ENCODE data around the gene GGTLC3. TPM values are rescaled to one million over a fixed set of nuclear protein-coding genes. Genes with fewer than 3 reads are reported as not detected.
A peak's percentile ranks its signal among the peaks of the same experiment; 100 is the strongest.
"Not testable (repeated sequence)": the region's sequence is repeated elsewhere in the genome, so short reads cannot be mapped to it uniquely, and the experiment has no call there.

The GGTLC3 gene
- total RNA-seq, 1 donor from 2014 or later = not detected

DNA sequence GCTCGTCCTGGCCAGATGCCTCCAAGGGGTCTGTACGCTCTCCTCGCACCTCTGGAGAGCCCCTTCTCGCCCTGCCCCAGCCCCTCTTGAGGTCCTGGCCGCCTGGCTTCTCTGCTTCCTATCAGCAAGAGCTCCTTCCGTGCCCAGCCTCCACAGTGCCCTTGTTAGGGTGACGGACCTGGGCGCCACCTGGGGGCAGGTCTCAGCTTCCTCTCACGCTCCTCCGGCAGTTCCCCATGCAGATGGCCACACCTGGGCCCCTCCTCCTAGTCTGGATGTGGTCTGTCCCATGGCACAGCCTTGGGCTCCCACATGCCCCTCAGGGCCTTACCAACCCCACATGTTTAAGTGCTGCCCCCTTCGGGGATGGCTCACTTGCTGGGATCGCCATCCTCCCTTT, 16.4 kb upstream of the GGTLC3 start:
- intact Hi-C loops (cut with micrococcal nuclease); H3K27ac Mint-ChIP-seq; ATAC-seq (ENCODE audit: low read depth); CTCF ChIA-PET; POLR2A ChIA-PET; H3K4me1 Mint-ChIP-seq; H3K4me3 Mint-ChIP-seq; DNase-seq; H3K9me3 Mint-ChIP-seq; H3K27me3 Mint-ChIP-seq; H3K36me3 Mint-ChIP-seq (ENCODE audit: low read depth): not testable (repeated sequence)

DNA sequence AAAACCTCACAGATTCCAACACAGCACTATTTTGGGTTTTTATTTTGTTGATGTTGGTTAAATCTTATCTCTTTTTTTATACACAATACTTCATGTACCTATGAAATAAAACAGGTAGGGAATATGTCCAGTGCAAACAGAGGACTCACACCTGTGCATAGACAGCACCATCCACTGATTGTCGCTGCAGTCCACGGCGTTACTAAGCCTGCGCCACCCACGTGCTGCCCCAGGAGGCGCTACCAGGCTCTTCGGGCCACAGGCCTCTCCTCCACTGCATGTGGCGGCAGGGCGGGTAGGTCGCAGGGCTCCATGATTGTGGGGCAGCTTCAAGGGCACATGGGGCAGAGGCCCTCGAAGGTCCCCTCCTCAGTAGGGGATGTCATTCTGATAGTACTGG, 15.7 kb upstream of the GGTLC3 start:
- H3K27me3 Mint-ChIP-seq; H3K9me3 Mint-ChIP-seq; H3K4me1 Mint-ChIP-seq; ATAC-seq (ENCODE audit: low read depth); CTCF ChIA-PET; DNase-seq; H3K36me3 Mint-ChIP-seq (ENCODE audit: low read depth); H3K27ac Mint-ChIP-seq; POLR2A ChIA-PET; H3K4me3 Mint-ChIP-seq; intact Hi-C loops (cut with micrococcal nuclease): not testable (repeated sequence)

DNA sequence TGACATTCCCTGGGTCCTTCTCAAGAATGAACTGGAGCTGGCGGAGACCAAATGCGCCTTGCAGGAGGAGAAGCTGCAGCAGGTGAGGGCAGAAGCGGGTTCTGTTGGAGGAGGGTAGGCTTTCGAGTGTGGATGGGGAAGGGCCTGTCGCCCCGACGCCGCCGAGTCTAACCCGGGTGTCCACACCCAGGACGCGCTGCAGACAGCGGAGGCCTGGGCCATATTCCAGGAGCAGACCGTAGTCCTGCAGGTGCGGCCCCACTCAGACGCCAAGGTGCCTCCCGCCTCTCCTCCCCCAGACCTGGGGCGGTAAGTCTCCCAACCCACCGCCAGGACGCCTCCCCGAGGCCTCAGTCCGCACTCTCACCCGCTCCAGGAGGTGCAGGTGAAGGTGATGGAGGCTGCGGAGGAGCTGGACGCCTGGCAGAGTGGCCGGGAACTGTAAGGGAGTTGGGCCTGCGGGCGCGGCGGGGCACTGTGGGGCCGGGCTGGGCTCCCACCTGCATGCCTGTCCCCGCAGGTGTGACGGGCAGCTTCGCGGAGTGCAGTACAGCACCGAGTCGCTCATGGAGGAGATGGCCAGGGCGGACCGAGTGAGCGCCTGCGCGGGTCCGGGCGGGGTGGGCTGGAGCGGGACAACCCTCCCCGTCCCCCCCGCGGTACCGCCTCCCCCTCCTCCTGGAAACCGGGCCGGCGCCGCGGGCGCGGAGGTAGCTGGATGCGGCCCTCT, 11.6 kb upstream of the GGTLC3 start:
- not testable (repeated sequence) for H3K27me3 Mint-ChIP-seq

DNA sequence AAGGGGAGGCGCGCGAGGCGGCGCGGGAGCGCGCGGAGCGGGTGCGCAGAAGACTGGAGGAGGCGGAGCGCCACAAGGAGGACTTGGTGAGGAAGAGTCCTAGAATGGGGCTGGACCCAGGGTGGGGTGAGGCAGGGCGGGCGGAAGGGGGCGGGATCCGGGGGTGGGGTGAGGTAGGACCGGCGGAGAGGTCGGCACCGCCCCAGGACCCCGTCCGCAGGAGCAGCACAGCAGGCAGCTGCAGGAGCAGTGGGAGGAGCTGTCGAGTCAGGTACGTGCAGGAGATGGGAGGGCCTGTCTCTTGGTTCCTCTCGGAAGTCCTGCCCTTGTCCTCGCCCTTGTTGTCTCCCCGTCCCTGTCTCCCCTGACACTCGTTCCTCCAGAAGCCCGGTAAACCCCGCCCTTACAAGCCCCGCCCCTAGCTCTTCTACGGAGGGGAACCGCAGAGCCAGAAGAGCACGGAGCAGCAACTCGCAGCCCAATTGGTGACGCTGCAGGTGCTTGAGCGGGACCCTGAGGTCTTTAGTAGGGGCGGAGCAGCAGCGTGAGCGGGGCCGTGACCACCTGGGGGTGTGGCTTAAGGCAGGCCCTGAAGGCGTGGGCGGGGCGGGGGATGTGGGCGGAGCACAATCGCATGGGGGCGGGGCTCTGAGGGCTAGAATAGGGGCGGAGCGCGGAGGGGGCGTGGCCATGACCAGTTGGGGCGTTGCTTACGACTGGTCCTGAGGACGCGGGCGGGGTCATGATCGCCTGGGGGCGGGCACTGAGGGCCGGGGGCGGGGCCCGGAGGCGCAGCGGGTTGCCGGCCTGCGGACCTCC, 10.8 kb upstream of the GGTLC3 start:
- CTCF ChIA-PET; H3K27me3 Mint-ChIP-seq; intact Hi-C loops (cut with micrococcal nuclease); H3K36me3 Mint-ChIP-seq (ENCODE audit: low read depth); POLR2A ChIA-PET; H3K9me3 Mint-ChIP-seq; H3K4me1 Mint-ChIP-seq: not testable (repeated sequence)
- peak overlapping the region; percentile 89 for H3K27ac Mint-ChIP-seq
- peak; percentile 88 for DNase-seq
- peak overlapping the region; percentile 80 for H3K4me3 Mint-ChIP-seq
- ATAC-seq (ENCODE audit: low read depth) = peak; percentile 84

More for the DNA sequence above, 11.6 kb upstream of the GGTLC3 start:
- H3K4me1 Mint-ChIP-seq; H3K4me3 Mint-ChIP-seq; CTCF ChIA-PET; POLR2A ChIA-PET; H3K36me3 Mint-ChIP-seq (ENCODE audit: low read depth); ATAC-seq (ENCODE audit: low read depth); H3K27ac Mint-ChIP-seq; intact Hi-C loops (cut with micrococcal nuclease); H3K9me3 Mint-ChIP-seq: not testable (repeated sequence)
- DNase-seq = peak; percentile 19

DNA sequence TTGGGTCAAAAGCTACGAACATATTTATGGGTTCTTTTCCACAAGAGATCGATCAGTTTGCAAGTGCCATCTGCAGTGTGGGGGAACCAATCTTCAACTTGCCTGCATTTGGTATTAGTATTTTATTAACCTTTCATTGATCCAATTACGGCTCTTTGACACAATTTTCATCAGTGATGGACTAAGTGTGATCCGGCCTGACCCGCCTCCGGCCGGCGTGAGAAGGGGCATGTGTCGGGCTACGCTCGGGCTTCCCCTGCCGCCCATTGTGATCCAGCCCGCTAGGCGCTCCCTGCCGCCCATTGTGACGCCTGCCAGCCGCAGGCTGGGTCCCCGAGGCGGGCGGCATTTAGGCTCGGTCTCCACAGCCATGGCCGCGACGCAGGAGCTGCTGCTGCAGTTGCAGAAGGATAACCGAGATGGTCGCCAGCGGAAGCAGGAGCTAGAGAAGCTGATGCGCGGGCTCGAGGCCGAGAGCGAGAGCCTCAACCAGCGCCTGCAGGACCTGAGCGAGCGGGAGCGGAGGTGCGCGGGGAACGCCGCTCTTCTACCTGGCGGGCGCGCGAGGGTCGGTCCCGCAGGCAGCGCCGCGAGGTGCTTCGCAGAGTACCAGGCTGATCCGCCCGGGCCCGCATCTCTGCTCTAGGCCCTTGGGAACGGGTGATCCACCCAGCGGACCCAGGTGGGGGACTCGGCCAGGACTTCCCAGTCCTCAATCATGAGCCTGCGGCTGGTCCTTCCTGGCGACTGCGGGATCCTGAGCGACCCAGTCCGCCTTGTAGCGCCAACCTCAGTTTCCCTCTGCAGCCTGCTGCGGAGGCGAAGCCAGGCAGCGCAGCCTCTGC, 10.0 kb upstream of the GGTLC3 start, which contains the start of gene TMEM191B:
Gene TMEM191B (plus strand): TSS at position 51 of the 845 bp plus-strand sequence. CDS start 179 bp downstream, at position 230.
- ATAC-seq (ENCODE audit: low read depth) = peak; percentile 2
- H3K9me3 Mint-ChIP-seq; H3K36me3 Mint-ChIP-seq (ENCODE audit: low read depth); H3K4me1 Mint-ChIP-seq; H3K27me3 Mint-ChIP-seq; POLR2A ChIA-PET; DNase-seq; CTCF ChIA-PET; intact Hi-C loops (cut with micrococcal nuclease): not testable (repeated sequence)
- Mint-ChIP-seq H3K4me3 (peak within 1 kb of the TSS; percentile 80), H3K27ac (peak within 1 kb of the TSS; percentile 89)

DNA sequence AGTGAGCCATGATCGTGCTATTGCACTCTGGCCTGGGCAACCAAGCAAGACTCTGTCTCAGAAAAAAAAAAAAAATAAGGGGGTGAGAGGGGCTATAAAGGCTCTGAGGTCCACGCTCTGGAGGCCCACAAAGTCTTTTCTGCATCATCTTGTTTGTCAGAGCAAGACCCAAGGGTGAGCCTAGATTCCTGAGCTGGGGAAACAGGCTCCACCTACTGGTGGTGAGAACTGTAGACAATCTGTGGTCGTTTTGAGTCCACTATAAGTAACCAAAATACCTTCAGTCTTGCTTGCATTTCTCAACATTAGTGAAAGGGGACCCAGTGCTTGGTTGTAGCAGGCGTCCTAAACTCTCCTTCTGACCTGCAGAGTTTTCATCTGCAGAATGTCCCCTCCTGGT, 5.4 kb upstream of the GGTLC3 start:
- H3K4me1 Mint-ChIP-seq; H3K27me3 Mint-ChIP-seq; H3K9me3 Mint-ChIP-seq; DNase-seq; H3K36me3 Mint-ChIP-seq (ENCODE audit: low read depth); CTCF ChIA-PET; POLR2A ChIA-PET; ATAC-seq (ENCODE audit: low read depth); intact Hi-C loops (cut with micrococcal nuclease); H3K4me3 Mint-ChIP-seq; H3K27ac Mint-ChIP-seq: not testable (repeated sequence)

DNA sequence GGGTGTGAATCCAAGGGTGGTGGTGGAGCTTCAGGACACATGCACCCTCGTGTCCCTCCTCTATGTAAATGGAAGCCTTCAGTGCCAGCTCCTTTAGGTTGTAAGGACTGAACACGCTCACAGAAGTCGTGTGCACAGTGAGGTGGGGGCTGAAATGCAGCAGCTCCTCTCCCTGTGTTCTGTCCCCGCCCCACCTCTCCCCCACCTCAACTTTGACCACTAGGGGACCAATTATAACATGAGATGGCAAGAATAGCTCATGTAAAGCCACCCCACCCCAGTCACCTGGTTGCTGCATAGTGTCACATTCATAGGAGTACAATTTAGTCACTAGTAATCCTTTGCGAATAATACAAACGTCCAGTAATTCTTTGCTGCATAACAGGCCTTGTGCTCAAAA, 4.8 kb upstream of the GGTLC3 start:
- H3K27me3 Mint-ChIP-seq; DNase-seq; H3K36me3 Mint-ChIP-seq (ENCODE audit: low read depth); CTCF ChIA-PET; H3K9me3 Mint-ChIP-seq; H3K4me3 Mint-ChIP-seq; POLR2A ChIA-PET; ATAC-seq (ENCODE audit: low read depth); H3K4me1 Mint-ChIP-seq; intact Hi-C loops (cut with micrococcal nuclease); H3K27ac Mint-ChIP-seq: not testable (repeated sequence)

DNA sequence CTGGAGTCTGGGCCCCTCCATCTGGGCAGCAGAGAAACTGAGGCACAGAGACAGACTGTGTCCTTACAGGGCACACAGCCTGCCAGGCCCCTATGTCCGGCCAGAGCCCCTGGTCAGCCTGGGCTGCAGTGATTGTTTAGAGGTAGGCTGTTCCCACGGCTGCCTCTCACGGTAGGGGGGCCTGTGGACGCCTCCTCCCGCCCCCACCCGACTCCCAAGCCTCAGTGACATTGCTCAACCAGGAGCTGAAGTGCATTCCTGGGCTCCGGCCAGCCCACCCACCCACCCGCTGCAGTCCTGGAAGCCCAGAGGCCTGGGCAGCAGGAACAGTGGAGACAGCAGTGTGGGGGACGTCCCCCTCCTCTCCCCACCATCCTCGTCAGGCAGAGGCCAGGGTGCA, 4.5 kb downstream of the GGTLC3 start:
- H3K36me3 Mint-ChIP-seq (ENCODE audit: low read depth); H3K9me3 Mint-ChIP-seq; H3K27me3 Mint-ChIP-seq; DNase-seq; H3K4me3 Mint-ChIP-seq; CTCF ChIA-PET; ATAC-seq (ENCODE audit: low read depth); POLR2A ChIA-PET; H3K27ac Mint-ChIP-seq; H3K4me1 Mint-ChIP-seq; intact Hi-C loops (cut with micrococcal nuclease): not testable (repeated sequence)

DNA sequence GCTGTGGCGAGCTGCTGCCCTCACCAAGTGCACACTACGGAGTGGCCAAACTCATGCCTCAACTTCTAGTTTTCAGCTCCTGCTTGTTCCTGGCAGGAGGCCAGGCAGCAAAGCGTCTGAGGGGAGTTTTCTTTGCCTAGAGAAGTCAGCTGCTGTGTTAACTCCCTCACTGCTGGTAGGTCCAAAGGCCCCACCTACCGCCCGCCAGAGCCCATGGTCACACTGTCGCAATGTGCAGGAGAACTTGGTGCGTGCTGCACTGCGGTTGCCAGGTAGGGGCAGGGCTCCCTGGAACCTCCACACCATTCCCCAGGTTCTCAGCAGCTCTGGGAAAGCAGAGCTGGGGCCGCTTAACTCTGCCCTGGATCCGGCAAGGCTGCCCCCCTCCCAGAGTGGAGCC, 5.6 kb downstream of the GGTLC3 start:
- H3K9me3 Mint-ChIP-seq; H3K4me3 Mint-ChIP-seq; POLR2A ChIA-PET; intact Hi-C loops (cut with micrococcal nuclease); H3K27ac Mint-ChIP-seq; ATAC-seq (ENCODE audit: low read depth); H3K36me3 Mint-ChIP-seq (ENCODE audit: low read depth); H3K27me3 Mint-ChIP-seq; H3K4me1 Mint-ChIP-seq; DNase-seq; CTCF ChIA-PET: not testable (repeated sequence)

DNA sequence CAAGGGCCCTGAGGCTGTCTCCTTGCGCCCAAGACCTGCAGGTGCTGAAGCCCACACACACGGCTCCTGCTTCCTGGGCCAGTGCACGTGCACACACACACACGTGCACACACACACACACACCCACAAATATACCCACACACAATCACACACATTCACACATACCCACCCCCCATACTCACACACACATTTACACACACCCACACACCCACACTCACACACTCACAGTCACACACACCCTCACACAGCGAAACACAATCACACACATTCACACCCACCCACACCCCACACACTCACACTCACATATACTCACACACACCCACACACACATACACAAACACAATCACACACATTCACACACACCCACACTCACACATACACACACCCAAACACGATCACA, 6.6 kb downstream of the GGTLC3 start:
- ATAC-seq (ENCODE audit: low read depth); DNase-seq; CTCF ChIA-PET: not testable (repeated sequence)

DNA sequence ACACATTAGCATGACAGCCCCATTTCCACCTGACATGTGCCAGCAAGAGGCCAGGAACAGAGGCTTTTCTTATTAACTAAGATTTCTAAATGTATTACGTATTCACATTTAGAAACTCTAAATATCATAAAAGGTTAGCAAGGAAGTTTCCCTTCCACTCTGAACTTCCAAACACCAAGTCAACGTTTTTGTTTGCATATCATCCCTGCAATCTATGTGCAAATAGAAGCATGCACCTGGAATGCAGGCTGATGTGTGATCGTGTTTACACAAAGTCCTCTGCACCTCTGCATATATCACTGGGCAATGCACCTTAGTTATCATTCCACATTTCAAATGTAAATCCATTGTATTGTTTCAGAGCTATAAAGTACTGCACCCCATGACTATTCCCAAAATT, 21.7 kb downstream of the GGTLC3 start:
- DNase-seq; intact Hi-C loops (cut with micrococcal nuclease); CTCF ChIA-PET; H3K4me1 Mint-ChIP-seq; H3K4me3 Mint-ChIP-seq; H3K9me3 Mint-ChIP-seq; H3K27me3 Mint-ChIP-seq; H3K36me3 Mint-ChIP-seq (ENCODE audit: low read depth); POLR2A ChIA-PET; H3K27ac Mint-ChIP-seq; ATAC-seq (ENCODE audit: low read depth): not testable (repeated sequence)

More for the DNA sequence above, 6.6 kb downstream of the GGTLC3 start:
- intact Hi-C loops (cut with micrococcal nuclease); H3K4me3 Mint-ChIP-seq; H3K4me1 Mint-ChIP-seq; H3K9me3 Mint-ChIP-seq; H3K27me3 Mint-ChIP-seq; POLR2A ChIA-PET; H3K27ac Mint-ChIP-seq; H3K36me3 Mint-ChIP-seq (ENCODE audit: low read depth): not testable (repeated sequence)
